Thoracic aorta (tissue), 2 donors: ENCODE measurements around the gene TMEM263. TPM values are rescaled to one million over a fixed set of nuclear protein-coding genes. Genes with fewer than 3 reads are reported as not detected.

Experiments
- ATAC-seq: fragments of 150-250 bp; one replicate; pipeline ENCODE4 v1.8.0; 2017; ENCODE audit warnings: low read depth; ENCODE audit not compliant: insufficient number of reproducible peaks, low FRiP score
- DNase-seq: peaks from one replicate; pipeline ENCODE4 v3.0.0-alpha.2; 2020; ENCODE audit warnings: low spot score
- H3K27ac ChIP-seq, 2 donors: fragments of 200-600 bp; sonication (generic); 1 replicate in 1 of 2; 2 replicates in 1 of 2; pipeline ENCODE4 v1.5.1; 2016; ENCODE audit warnings: mild to moderate bottlenecking in 2 of 2, moderate library complexity in 2 of 2
- H3K27me3 ChIP-seq: fragments of 200-600 bp; sonication (generic); replicated peaks from 2 replicates; pipeline ENCODE4 v1.6.0; 2016; ENCODE audit warnings: mild to moderate bottlenecking; ENCODE audit not compliant: insufficient read depth
- H3K36me3 ChIP-seq: fragments of 200-600 bp; sonication (generic); one replicate; pipeline ENCODE4 v1.5.1; 2016
- H3K4me1 ChIP-seq, 2 donors: fragments of 200-600 bp; sonication (generic); 1 replicate in 1 of 2; 2 replicates in 1 of 2; pipeline versions ENCODE4 v1.5.1 to v1.6.0; 2016; ENCODE audit warnings: low read depth in 2 of 2, mild to moderate bottlenecking in 1 of 2; ENCODE audit not compliant: control insufficient read depth in 1 of 2
- H3K4me3 ChIP-seq: fragments of 200-600 bp; sonication (generic); 2 replicates; pipeline ENCODE4 v1.5.1; 2016; ENCODE audit warnings: mild to moderate bottlenecking
- H3K9me3 ChIP-seq: fragments of 200-600 bp; sonication (generic); 2 replicates; pipeline ENCODE4 v1.5.1; 2016
- CTCF ChIP-seq: fragments of 200-600 bp; sonication (generic); IDR thresholded peaks from one replicate; pipeline ENCODE4 v1.5.1; 2019; ENCODE audit warnings: antibody characterized with exemption
- total RNA-seq, 2 donors: library from RNA; depleted of rRNA; stranded (reverse); fragments of >200 nt; gene quantifications; one replicate each; pipeline versions ENCODE4 v1.1.0 to v1.2.3, GENCODE V29; 2016

The TMEM263 gene
- total RNA-seq, 2 donors from 2014 or later = 32.2 to 57.8 TPM

- Histone ChIP-seq H3K27ac (no peak overlapping the region), H3K4me1 (no peaks in the 10 kb centered on the region), H3K27me3 (no peaks in the 10 kb centered on the region), H3K4me3 (no peak overlapping the region), H3K9me3 (no peaks in the 10 kb centered on the region), H3K36me3 (no peaks in the 10 kb centered on the region)
- TF ChIP-seq CTCF = no peak
- DNase-seq (no peak), ATAC-seq (no peak)
These were observed 29.1 kb upstream of the TMEM263 start for GRCh38 chr12:106926657-106927056.

- Histone ChIP-seq H3K27ac (no peak overlapping the region), H3K9me3 (no peaks in the 10 kb centered on the region), H3K4me1 (no peaks in the 10 kb centered on the region), H3K36me3 (no peaks in the 10 kb centered on the region), H3K4me3 (no peak overlapping the region), H3K27me3 (no peaks in the 10 kb centered on the region)
- DNase-seq = no peak
- no peak for TF ChIP-seq CTCF
- no peak for ATAC-seq
These were observed 21.4 kb upstream of the TMEM263 start for GRCh38 chr12:106934277-106934676.

DNA sequence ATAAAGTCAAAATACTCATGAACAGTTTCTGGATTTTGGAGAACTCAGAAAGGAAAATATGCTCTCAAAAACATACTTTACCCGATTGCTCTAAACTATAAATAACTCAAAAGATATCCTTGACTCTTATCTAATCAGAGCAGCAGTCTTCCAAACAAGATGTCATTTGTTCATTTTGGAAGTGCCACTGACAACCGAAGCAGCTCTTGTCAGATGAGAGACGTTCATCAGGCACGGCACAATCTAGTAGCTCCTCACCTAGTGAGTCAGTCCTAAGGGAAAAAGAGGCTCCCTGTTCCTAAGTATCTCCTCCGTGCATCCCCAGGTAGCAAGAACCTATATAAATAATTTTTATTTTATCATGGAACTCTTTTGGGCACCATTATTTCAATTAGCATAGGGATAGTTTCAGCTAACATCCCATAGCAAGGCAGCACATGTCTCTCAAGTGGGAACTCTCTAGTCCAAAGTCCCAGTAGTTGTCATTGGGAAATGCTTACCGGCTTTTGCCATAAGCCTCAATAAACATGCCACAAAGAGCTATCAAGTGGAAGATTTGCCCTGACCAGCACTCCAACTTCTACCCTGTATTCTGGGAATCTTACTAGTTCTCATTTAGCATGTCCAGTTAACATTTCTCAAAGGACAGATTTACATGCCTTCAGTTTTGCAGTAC lies 14.1 kb upstream of the TMEM263 start:
- TF ChIP-seq CTCF = no peak
- H3K4me1 ChIP-seq = peaks cover 11 to 13% of the 10 kb centered on the region in 2 donors
- no peaks in the 10 kb centered on the region for H3K27me3 ChIP-seq
- no peaks in the 10 kb centered on the region for H3K36me3 ChIP-seq
- DNase-seq = no peak
- peak overlapping the region; percentile 24 for H3K4me3 ChIP-seq
- H3K27ac ChIP-seq = peak overlapping the region; percentile 32 to 53
- no peaks in the 10 kb centered on the region for H3K9me3 ChIP-seq
- no peak for ATAC-seq

DNA sequence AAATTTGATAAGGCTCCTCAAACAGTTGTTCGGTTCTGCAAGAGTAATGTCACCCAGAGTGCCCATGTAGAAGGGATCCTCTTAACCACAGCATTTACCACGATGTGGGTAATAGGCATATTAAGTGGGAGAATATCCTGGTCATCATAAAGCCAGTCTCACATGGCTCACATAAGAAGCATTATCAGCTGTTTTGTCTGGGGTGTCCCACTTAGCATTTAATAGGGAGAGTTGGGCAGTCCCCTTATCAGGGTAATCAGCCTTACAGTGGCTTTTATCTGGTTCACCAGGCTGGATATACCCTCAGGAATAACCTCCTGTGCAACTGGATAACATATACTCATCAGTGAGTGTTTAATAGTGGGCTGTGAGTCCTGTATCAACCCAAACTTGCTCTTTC lies 12.9 kb upstream of the TMEM263 start:
- ATAC-seq (no peak), DNase-seq (no peak)
- Histone ChIP-seq H3K4me3 (no peak overlapping the region), H3K27me3 (no peaks in the 10 kb centered on the region), H3K27ac (no peak overlapping the region), H3K4me1 (peaks cover 11 to 13% of the 10 kb centered on the region in 2 donors), H3K36me3 (no peaks in the 10 kb centered on the region), H3K9me3 (no peaks in the 10 kb centered on the region)
- TF ChIP-seq CTCF = no peak

DNA sequence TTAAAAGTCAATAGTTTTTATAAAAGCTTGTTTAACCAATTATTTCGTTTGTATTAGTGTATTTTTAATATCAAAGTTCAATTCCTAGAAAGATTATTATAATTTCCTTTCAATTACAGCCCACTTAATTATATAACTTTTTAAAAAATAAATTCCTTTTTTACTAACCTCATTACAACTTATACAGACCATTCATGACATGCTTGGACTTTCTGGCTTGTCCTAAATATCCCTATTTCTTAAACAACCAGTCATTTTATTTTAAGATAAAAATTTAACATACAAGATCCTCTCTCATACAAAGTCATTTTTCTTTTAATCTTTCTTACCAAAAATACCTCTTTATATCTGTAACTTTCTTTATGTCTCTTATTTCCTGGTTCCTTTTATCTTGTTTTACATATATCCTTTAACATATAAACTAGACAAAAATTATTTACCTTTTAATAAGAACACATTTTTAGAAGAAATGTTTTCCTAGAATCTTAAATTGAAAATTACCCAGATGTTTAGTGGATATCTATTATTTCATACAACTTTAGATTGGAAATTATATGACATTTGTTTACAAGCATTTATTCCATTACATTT lies 10.4 kb upstream of the TMEM263 start:
- no peak for TF ChIP-seq CTCF
- DNase-seq = no peak
- no peaks in the 10 kb centered on the region for H3K36me3 ChIP-seq

More for the DNA sequence above, 10.4 kb upstream of the TMEM263 start:
- no peak overlapping the region for H3K4me3 ChIP-seq
- ATAC-seq = no peak
- no peak overlapping the region for H3K27ac ChIP-seq
- H3K4me1 ChIP-seq = peaks cover 11 to 13% of the 10 kb centered on the region in 2 donors
- H3K27me3 ChIP-seq = no peaks in the 10 kb centered on the region
- H3K9me3 ChIP-seq = no peaks in the 10 kb centered on the region
